ENCODE measurements around the gene TTLL9.

Gene TTLL9

DNA sequence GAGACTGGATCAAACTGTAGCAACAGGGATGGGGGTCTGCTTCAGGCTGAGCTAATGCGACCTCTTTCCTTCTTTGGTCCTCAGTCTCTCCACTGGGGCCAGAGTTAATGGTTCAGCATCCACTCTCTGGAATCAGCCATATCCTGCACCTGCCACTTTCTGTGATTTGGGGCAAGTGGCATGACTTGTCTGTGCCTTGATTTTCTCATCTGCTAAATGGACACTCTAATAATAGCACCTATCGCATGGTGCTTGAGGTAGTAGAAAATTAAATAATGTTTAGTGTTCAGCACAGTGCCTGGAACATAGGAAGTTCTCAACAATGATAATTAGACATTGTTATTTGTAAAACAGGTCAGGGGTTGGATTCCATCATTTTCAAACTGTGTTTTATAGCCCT lies 103.9 kb downstream of the TTLL9 start:
- DNase-seq, result no peak

DNA sequence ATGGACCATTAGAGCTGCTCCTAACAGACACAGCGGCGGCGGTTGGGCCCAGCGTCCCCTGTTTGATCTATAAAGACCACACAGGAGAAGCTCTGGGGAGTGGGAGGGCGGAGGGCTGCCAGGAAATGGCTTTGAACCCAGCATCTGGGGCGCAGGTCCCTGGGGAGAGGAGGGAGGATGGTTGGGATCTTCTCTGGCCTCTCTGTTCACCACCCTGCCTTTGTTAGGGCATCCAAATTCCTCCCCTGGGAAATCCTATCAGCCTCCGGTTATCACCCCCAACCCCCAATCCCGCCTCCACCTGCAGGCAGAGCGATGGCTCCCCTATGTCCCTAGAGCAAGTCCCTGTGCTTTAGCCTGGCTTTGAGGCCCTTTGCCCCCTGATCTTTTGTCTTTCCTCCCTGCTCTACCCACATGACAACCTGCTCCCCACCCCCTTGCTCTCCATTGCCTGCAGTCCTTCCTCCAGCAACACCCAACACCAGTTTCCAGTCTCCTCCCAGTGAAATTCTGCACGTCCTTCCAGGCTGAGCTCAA lies 104.6 kb downstream of the TTLL9 start:
- DNase-seq, result no peak

DNA sequence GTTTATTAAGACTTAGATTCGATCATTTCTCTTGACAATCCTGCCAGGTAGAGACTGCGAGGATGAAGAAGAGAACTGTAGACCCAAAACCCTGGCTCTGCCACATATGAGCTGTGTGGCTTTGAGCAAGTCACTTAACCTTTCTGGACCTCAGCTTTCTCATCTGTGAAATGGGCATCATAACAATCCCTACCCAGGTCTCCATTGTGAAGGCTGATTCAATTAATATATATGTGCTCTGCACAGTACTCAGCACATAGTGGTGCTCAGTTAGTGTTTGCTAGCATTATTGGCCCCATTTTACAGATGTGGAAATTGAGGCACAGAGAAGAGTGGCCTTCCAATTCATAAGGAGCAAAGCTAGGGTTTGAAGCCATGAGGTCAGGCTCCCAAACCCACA lies 105.4 kb downstream of the TTLL9 start:
- no peak for DNase-seq

DNA sequence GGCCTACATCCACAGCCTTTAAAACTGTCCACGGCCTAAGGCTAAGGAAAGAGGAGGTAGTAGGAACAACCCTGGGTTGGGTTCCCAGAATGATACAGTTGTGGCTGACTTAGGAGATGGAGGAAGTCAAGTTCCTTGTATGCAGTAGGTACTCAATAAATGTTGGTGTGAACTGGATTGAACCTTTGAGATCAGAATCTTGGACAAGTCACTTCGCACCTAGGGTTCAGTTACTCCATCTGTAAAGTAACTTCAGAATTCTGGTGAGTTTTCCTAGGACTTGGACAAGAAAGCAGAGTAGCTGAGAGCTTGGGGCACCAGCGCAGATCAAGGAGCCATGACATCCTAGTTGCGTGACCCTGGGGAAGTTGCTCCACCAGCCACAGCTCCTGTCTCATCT lies 106.6 kb downstream of the TTLL9 start:
- no peak for DNase-seq

DNA sequence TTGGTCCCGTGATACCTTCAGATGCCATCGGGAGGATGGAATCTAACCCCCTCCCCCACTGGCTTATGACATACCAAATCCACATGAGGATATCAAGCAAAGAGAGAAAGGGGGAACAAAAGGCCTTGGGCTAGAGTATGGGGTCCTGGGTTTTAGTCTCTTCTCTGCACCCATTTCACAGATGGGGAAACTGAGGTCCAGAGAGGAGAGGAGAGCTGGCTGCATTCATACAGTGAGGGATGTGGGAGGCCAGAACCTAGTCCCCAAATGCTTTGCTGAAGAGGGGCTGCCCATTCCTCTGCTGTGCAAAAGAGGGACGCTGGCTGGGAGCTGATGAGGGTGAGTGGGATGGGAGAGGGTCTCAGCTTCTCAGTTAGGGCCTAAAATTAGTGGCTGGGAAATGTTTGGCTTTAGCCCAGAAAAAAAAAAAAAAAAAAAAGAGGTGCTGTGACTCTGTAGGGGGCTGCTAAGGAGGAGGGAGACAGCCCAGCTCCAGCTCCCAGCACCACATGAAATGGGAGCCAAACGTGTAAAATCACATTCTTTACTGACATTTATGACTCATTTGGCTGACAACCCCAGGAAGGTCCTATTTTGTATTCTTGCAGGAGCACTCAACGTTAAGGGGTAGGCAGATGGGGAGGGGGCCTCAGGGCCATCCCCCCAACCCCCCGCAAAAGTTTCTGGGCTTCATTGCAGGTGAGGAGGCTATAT lies 109.4 kb downstream of the TTLL9 start:
- no peak for DNase-seq

DNA sequence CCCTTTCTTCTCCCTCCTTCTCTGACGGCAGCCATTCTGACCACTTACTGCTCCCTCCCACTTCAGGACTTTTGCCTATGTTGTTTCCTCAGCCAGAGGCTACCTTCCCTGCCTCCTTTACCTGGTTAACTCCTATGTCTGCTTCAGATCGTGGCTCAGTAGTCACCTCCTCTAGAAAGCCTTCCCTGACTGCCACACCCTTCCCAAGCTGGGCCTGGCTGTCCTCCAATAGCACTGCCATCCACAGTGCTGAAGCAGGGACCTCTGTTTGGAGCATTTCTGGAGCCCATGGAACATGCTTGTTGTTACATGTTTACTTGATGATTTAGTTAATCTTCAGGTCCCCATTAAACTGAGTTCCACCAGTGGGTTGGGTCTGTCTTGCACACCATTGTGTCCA lies 111.3 kb downstream of the TTLL9 start:
- no peak for DNase-seq

DNA sequence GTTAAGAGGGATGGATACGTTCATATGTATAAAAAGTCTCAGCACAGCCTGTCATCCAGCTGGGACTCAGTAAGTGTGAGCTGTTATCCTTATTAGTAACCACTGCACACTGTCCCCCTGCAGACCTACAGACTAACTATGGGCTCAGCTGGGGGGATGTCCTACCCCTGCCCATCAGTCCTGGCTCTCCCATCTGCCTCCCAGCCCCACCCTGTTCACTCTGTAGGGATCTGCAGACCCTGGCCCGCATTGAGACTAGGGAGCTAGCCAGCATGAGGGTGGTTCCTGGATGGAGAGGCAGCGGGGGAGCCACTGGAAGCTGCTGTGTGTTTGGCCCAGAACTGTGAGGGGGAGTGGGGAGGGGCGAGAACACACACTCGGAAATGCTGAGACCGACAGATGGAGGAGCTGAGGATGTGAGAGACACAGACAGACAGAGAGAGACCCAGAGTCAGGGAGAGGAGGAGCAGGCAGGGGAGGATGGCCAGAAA lies 114.6 kb downstream of the TTLL9 start:
- no peak for DNase-seq

DNA sequence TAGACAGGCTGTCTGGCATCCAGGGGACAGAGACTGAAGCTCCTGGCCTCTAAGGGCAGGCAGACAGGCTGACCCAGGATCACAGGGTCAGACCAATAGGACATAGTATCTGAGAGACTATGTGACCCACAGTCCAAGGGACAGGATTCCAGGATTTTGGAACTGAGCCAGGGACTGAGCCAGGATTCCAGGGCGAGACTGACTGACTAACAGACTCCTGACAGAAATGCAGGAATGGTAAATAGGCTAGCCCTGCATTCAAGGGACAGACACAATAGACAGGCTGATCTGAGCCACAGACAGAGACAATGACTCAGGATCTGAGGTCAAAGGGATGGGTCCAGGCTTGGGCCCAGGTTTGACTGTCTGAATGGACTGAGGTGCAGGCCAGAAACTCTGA lies 117.3 kb downstream of the TTLL9 start:
- peak in 1 of 56 donors; percentile 1 for DNase-seq

DNA sequence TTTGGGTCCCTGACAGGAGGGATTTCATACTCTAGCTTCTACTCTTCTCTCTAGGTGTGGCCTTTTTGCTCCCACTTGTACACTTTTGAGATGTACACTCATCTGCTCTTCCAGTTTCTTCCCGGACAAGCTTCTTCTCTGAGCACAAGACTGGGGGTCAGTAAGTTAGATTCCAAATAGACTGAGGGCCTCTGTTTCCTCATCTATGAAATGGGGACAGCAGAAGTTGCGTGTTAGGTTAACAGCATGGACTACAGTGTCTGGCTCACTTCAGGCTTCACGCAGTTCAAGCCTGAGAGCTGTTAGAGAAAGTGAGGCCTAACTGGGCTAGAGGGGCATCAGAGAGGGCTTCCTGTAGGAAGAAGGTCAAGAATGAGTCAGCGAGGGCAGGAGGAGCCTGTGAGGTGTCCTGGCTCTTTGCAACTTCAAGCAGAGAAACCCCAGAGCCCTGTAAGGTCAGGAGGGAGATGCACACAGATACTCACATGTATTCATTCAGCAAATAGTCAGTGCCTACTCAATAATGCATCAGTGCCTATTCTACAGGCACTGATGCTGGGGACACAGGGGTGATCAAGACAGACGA lies 118.1 kb downstream of the TTLL9 start:
- no peak for DNase-seq

DNA sequence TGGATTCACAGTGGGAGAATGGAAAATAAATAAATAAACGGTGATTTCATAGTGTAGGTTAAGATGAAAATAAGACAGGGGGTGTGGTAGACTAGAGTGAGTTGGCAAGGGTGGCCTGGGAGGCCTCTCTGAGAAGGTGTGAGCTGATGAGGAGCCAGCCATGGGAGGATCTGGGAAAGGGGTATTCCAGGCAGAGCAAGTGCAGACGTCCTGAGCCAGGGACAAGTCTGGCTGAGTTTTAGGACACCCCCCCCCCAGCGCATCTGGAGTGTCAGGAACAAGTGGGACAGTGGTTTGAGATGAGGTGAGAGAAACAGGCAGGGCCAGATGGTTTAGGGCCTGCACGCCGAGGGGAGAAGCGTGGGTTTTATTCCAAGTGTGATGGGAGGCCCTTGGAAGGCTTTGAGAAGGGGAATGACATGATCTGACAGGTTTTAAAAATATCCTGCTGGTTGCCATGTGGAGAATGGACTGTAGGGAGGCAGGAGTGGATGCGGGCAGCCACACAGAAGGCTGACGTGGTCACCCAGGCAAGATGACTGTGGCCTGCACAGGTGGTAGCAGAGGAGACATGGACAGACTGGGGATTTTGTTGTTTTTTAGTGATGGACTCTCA lies 118.7 kb downstream of the TTLL9 start:
- DNase-seq, result no peak

DNA sequence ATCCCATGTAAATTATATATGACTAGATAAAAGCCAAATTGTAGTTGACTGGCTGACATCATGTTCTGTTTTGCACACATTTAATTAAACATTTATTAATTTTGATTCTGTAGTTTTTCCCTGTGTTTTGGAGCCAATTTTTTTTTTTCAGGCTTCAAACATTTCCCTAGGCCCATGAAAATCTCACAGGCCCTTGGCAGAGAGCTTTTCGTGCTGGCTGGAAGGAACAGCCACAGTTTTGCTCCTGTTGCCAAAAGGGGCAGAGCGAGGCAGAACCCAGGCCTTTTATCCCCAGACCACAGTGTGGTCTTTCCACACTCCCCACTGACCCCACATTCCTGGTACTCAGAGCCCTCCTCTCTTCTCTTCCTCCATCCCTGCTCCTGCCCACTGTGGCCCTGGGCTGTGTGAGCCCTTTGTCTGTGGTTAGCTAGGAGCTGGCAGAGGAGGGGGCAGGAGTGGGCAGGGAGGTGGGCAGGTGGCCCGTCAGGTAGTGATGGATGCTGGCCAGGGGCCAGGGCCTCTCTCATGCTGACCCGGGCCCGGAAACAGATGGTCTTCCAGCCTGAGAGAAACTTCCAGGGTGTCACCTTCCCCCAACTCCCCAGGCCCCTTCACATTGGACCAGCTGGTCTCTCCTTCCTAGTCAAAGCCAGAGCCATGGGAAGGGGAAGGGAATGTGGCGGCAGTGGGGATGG lies 120.4 kb downstream of the TTLL9 start:
- DNase-seq, result peak in 1 of 56 donors; percentile 5

DNA sequence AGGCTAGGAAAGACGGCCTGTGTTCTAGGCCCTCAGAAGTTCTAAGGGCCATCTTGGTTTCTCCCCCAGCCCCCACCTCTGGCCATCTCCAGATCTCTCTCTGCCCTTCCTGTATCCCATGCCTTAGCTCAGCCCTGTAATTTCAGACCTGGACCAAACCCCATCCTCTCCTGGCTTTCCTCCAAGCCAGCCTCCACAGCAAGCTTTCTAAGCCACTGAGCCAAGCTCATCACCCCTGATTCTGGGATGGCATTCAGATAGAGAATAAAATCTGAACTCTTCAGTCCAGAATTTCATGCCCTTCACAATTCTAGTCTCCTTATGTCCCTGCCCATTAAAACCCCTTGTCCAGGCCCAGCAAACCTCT lies 120.9 kb downstream of the TTLL9 start:
- DNase-seq, result no peak

DNA sequence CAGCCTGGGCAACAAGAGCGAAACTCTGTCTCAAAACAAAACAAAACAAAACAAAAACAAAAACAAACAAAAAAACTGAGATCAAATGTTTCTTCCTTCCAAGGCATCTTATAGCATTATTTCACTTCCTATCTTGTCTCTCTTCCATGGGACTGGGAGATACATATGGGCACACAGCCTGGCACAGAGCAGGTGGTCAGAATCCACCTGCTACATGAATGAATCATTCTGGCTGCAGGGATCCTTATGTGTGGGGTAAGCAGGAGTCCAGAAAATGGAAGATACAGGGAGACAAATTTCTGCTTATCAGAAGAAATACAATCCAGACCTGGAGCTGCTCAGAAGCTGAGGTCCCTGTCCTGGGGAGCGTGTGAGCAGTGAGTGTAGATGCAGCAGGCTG lies 121.7 kb downstream of the TTLL9 start:
- DNase-seq, result no peak
